ENCODE results near the gene NXF2B. TPM values are rescaled to one million over a fixed set of nuclear protein-coding genes. Genes with fewer than 3 reads are reported as not detected.
A peak's percentile ranks its signal among the peaks of the same experiment; 100 is the strongest.
"Not testable (repeated sequence)": the region's sequence is repeated elsewhere in the genome, so short reads cannot be mapped to it uniquely, and the experiment has no call there.

The NXF2B gene
- polyA plus RNA-seq, 1 donor (not counting 4 experiments of a cell fraction or from before 2014, with no cell fraction given), result not detected

- dilution Hi-C loops (cut with MboI; ENCODE audit: extremely low pct_ligation_motif_present, low sequenced_read_pairs); H3K79me2 ChIP-seq (ENCODE audit: control insufficient read depth, insufficient read depth, low read length); H3K27ac ChIP-seq (ENCODE audit: control insufficient read depth, insufficient read depth, low read length); H2AFZ ChIP-seq (ENCODE audit: control insufficient read depth, low read length); H3K4me2 ChIP-seq (ENCODE audit: control insufficient read depth, extremely low read depth, insufficient read depth, low read depth, low read length); H3K4me1 ChIP-seq (ENCODE audit: control insufficient read depth, extremely low read depth, insufficient read depth, low read length); H3K9me3 ChIP-seq (ENCODE audit: control insufficient read depth, low read depth, low read length); DNase-seq (ENCODE audit: low read depth, low spot score); H3K4me3 ChIP-seq (ENCODE audit: control insufficient read depth in 2 of 3, extremely low read depth in 1 of 3, insufficient read depth in 2 of 3, low read depth in 1 of 3, low read length in 3 of 3); H3K9ac ChIP-seq (ENCODE audit: control insufficient read depth, extremely low read depth, insufficient read depth, low read length); H3K27me3 ChIP-seq (ENCODE audit: control insufficient read depth, extremely low read depth, insufficient read depth, low read length); H4K20me1 ChIP-seq (ENCODE audit: control insufficient read depth, extremely low read depth, insufficient read depth, low read length); H3K9me1 ChIP-seq (ENCODE audit: control insufficient read depth, extremely low read depth, insufficient read depth, low read length); H3K36me3 ChIP-seq (ENCODE audit: control insufficient read depth in 2 of 2, extremely low read depth in 1 of 2, insufficient read depth in 2 of 2, low read length in 2 of 2): not testable (repeated sequence)
- FAIRE-seq, result peak; percentile 67
Measured at GRCh38 chrX:102458615-102459014, 18.8 kb upstream of the NXF2B start.

- H3K4me2 ChIP-seq (ENCODE audit: control insufficient read depth, extremely low read depth, insufficient read depth, low read depth, low read length); H2AFZ ChIP-seq (ENCODE audit: control insufficient read depth, low read length); H3K4me3 ChIP-seq (ENCODE audit: control insufficient read depth in 2 of 3, extremely low read depth in 1 of 3, insufficient read depth in 2 of 3, low read depth in 1 of 3, low read length in 3 of 3); H3K9me3 ChIP-seq (ENCODE audit: control insufficient read depth, low read depth, low read length); H3K9ac ChIP-seq (ENCODE audit: control insufficient read depth, extremely low read depth, insufficient read depth, low read length); H3K27me3 ChIP-seq (ENCODE audit: control insufficient read depth, extremely low read depth, insufficient read depth, low read length); H3K36me3 ChIP-seq (ENCODE audit: control insufficient read depth in 2 of 2, extremely low read depth in 1 of 2, insufficient read depth in 2 of 2, low read length in 2 of 2); H3K4me1 ChIP-seq (ENCODE audit: control insufficient read depth, extremely low read depth, insufficient read depth, low read length); H4K20me1 ChIP-seq (ENCODE audit: control insufficient read depth, extremely low read depth, insufficient read depth, low read length); H3K79me2 ChIP-seq (ENCODE audit: control insufficient read depth, insufficient read depth, low read length); H3K9me1 ChIP-seq (ENCODE audit: control insufficient read depth, extremely low read depth, insufficient read depth, low read length); H3K27ac ChIP-seq (ENCODE audit: control insufficient read depth, insufficient read depth, low read length); DNase-seq (ENCODE audit: low read depth, low spot score); FAIRE-seq; dilution Hi-C loops (cut with MboI; ENCODE audit: extremely low pct_ligation_motif_present, low sequenced_read_pairs): not testable (repeated sequence)
Measured at GRCh38 chrX:102414493-102414892, 25.3 kb downstream of the NXF2B start.

GRCh38 chrX:102345916-102346315 is 93.9 kb downstream of the NXF2B start:
- H3K4me1 ChIP-seq (ENCODE audit: control insufficient read depth, extremely low read depth, insufficient read depth, low read length), result no peaks in the 10 kb centered on the region
- H3K79me2 ChIP-seq (ENCODE audit: control insufficient read depth, insufficient read depth, low read length), result no peaks in the 10 kb centered on the region
- H4K20me1 ChIP-seq (ENCODE audit: control insufficient read depth, extremely low read depth, insufficient read depth, low read length), result no peaks in the 10 kb centered on the region
- no peaks in the 10 kb centered on the region for H3K27me3 ChIP-seq (ENCODE audit: control insufficient read depth, extremely low read depth, insufficient read depth, low read length)
- H3K9me3 ChIP-seq (ENCODE audit: control insufficient read depth, low read depth, low read length), result no peaks in the 10 kb centered on the region
- TF ChIP-seq CTCF (optimal IDR thresholded peaks at IDR 0.05 in 1 of 3, IDR thresholded peaks at IDR 0.05 in 1 of 3, conservative IDR thresholded peaks at IDR 0.05 in 1 of 3; ENCODE audit: extremely low read depth in 1 of 3, insufficient read depth in 2 of 3, low read length in 3 of 3) (peak; percentile 55 to 70 (median 65)), EZH2 (IDR thresholded peaks at IDR 0.05; ENCODE audit: low read length) (no peak)
- H3K27ac ChIP-seq (ENCODE audit: control insufficient read depth, insufficient read depth, low read length), result no peak overlapping the region
- dilution Hi-C loops (cut with MboI; ENCODE audit: extremely low pct_ligation_motif_present, low sequenced_read_pairs), result no loop called here
- no peak overlapping the region for H3K4me2 ChIP-seq (ENCODE audit: control insufficient read depth, extremely low read depth, insufficient read depth, low read depth, low read length)
- no peak overlapping the region for H3K4me3 ChIP-seq (ENCODE audit: control insufficient read depth in 2 of 3, extremely low read depth in 1 of 3, insufficient read depth in 2 of 3, low read depth in 1 of 3, low read length in 3 of 3)
- DNase-seq (ENCODE audit: low read depth, low spot score) (no peak), FAIRE-seq (no peak)
- no peaks in the 10 kb centered on the region for H3K9me1 ChIP-seq (ENCODE audit: control insufficient read depth, extremely low read depth, insufficient read depth, low read length)
- no peak overlapping the region for H2AFZ ChIP-seq (ENCODE audit: control insufficient read depth, low read length)
- H3K36me3 ChIP-seq (ENCODE audit: control insufficient read depth in 2 of 2, extremely low read depth in 1 of 2, insufficient read depth in 2 of 2, low read length in 2 of 2), result no peaks in the 10 kb centered on the region
- no peak overlapping the region for H3K9ac ChIP-seq (ENCODE audit: control insufficient read depth, extremely low read depth, insufficient read depth, low read length)
